KBM-7 (cell line): Measurements from ENCODE around the gene TMEM86B.

Source experiments
- DNase-seq: peaks from one replicate; pipeline ENCODE4 v3.0.0-alpha.2; 2015
- in situ Hi-C: fragments of 300-500 bp; cut with MboI; formaldehyde crosslinking; loops from 2 replicates; pipeline ENCODE4 v1.14.3; 2020; ENCODE audit warnings: low sequenced_read_pairs, low pct_unique_long_range_greater_than_20kb, mixed read lengths

Gene TMEM86B

GRCh38 chr19:55245236-55245904 lies 16.8 kb upstream of the TMEM86B start:
- DNase-seq = no peak
- in situ Hi-C loops = no loop called here

- no peak for DNase-seq
- in situ Hi-C loops = no loop called here
Observed at GRCh38 chr19:55244004-55244680, 15.6 kb upstream of the TMEM86B start.

DNA sequence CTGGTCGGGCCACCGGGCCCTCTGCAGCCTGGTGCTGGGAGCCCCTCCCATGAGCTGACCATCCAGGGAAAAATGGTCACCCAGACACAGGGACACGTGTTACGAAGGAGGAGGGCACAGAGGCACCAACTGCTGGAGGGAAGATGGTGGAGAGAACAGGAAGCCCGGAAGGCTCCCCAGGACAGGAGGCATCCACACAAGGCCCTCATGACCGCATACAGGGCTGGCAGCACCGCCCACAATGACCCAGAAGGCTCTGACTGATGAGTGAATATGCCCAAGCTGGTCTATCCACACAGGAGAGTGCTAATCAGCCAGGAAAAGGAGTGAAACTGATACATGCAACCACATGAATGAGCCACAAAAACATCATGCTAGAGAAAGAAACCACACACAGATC lies 14.0 kb upstream of the TMEM86B start:
- no peak for DNase-seq
- in situ Hi-C loops = no loop called here

DNA sequence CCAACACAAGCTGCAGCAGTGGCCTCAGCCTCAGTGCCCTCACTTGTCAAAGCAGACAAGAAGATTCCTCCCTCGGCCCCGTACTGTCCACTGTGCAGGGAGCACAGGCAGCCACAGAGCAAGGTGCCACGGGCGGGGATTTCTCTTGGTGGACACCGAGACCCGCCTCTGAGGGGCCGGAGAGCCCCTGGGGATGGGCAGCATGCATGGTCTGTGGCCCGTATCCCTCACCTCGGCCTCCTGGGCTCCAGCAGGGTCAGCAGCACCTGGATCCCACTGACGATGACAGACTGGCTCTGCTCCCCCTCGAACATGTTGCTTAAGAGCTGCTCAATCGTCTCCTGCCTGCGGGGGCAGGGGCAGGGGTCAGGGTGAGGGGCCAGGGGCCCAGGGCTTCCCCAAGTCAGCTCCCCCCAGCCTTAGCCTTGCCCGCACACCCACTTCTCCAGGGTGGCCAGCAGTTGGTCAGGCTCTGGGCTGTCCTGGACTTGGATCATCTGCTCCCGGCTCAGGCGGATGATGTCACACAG lies 13.4 kb upstream of the TMEM86B start:
- in situ Hi-C loops = no loop called here
- no peak for DNase-seq

GRCh38 chr19:55241143-55241934 lies 12.8 kb upstream of the TMEM86B start:
- DNase-seq = no peak
- in situ Hi-C loops = no loop called here

- DNase-seq = no peak
- in situ Hi-C loops = no loop called here
Observed at GRCh38 chr19:55240713-55241020, 12.1 kb upstream of the TMEM86B start.

- in situ Hi-C loops = no loop called here
- DNase-seq = no peak
Observed at GRCh38 chr19:55239004-55239403, 10.4 kb upstream of the TMEM86B start.

DNA sequence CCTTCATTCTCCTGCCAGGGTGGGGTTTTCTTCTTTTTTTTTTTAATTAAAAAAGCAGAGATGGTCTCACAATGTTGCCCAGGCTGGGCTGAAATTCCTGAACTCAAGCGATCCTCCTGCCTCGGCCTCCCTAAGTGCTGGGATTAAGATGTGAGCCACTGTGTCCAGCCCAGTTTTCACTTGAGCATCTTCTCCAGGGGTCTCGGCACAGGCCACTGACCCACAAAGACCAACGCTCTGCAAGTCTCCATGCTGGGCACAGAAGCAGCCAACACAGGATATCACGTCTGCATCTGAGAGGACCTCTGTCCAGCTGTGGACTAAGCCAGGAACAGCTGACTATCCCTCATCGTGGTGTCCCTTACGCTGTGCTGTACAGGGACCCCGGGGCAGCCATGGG lies 9.5 kb upstream of the TMEM86B start:
- in situ Hi-C loops = no loop called here
- DNase-seq = no peak

GRCh38 chr19:55232986-55233385 lies 4.4 kb upstream of the TMEM86B start:
- in situ Hi-C loops = no loop called here

DNA sequence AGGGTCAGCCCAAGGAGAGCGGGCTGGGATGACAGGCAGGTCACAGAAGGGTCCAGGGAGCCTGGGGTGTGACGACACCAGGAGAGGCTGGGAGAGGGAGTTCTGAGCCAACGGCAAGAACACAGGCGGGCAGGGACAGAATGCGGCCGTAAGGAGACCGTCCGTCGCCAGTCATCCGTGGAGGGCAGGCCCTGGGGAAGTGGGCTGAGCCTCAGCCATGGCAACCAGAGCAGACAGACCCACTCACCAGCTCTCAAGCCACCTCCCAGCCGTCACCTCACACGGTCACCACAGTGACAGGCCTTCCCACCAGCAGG lies 3.7 kb upstream of the TMEM86B start:
- in situ Hi-C loops = no loop called here
- DNase-seq = no peak

More at GRCh38 chr19:55232986-55233385, 4.4 kb upstream of the TMEM86B start:
- DNase-seq = no peak

GRCh38 chr19:55231391-55232285 lies 3.1 kb upstream of the TMEM86B start:
- in situ Hi-C loops = no loop called here
- DNase-seq = no peak

- no peak for DNase-seq
- in situ Hi-C loops = no loop called here
Observed at GRCh38 chr19:55230780-55231179, 2.2 kb upstream of the TMEM86B start.

DNA sequence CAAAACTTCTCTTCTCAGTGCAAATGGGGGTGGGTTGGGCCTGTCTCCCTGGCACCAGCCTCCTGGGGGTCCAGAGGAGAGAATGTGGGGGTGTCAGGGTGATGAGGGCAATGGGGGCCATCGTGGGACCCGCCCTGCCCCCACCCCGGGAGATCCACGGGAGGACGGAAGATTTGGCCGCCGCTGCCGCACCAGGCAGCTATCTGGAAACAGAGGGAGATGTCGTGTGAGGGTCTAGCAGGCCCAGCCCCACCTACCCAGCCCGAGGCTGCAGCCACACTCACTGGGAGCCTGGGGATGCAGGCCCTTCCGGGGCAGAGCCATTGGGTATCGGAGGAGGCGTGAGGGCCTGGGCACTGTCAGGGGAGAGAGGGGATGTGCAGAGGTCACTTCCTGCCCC lies 1.8 kb upstream of the TMEM86B start:
- in situ Hi-C loops = no loop called here
- no peak for DNase-seq

- in situ Hi-C loops = no loop called here
Observed at GRCh38 chr19:55229789-55230182, 1.2 kb upstream of the TMEM86B start.

GRCh38 chr19:55229145-55229788 lies 704 bp upstream of the TMEM86B start:
- no peak for DNase-seq
- in situ Hi-C loops = no loop called here

More at GRCh38 chr19:55229789-55230182, 1.2 kb upstream of the TMEM86B start:
- DNase-seq = no peak

- in situ Hi-C loops = no loop called here
Observed at GRCh38 chr19:55228015-55228391, 560 bp downstream of the TMEM86B start.

GRCh38 chr19:55227241-55228014 lies 1.1 kb downstream of the TMEM86B start:
- DNase-seq = no peak
- in situ Hi-C loops = no loop called here

More at GRCh38 chr19:55228015-55228391, 560 bp downstream of the TMEM86B start:
- DNase-seq = no peak

GRCh38 chr19:55226788-55227187 lies 1.8 kb downstream of the TMEM86B start:
- no peak for DNase-seq
- in situ Hi-C loops = no loop called here
